ENCODE data around the gene PRODH.
"Not testable (repeated sequence)": the region's sequence is repeated elsewhere in the genome, so short reads cannot be mapped to it uniquely, and the experiment has no call there.

PRODH gene

GRCh38 chr22:18968011-18968749, 32.1 kb upstream of the PRODH start:
- no peak for DNase-seq

DNA sequence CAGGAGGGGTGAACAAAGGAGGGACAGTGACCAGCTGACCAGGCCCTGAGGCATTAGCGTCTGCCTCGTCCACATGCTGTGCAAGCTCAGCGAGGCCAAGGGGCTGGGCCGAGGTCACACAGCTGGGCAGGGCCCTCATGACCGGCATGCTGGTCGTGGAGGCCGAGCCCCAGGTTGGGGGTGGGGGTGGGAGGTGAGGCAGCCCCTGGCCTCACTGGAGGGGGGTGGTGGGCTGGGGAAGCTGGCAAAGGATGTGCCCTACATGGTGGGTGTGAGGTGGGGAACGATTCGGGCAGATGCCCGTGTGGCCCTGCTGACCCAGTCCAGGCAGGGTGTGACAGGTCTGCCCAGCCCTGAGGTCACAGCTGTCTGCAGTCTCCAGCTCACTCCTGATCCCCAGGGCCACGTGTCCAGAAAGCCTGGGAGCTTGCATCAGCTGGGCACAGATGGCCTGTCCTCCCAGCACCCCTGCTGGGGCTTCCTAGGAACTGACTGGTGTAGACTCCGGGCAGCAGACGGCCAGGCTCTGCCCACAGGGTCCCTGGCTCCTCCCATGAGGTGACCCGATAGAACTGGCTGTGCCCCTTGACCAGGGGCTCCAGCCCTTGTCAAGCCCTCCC, 31.4 kb upstream of the PRODH start:
- not testable (repeated sequence) for DNase-seq

DNA sequence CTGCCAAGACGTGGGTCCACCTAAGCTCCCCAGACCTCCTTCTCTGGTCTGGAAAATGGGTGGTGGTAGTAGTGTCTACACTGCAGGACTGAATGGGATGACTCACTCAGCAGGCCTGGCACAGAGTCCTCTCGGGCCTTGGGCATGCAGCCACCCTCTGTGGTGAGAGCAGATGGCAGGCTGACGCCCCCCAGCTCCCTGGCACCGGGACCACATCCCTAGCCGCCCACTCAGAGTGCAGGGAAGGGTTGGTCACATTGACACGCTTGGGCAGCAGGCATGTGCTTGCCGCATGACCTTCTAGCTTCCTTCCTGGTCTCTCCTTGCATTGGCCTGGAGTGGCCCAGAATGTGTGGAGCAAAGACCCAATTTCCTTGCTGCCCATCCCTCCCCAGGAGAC, 30.7 kb upstream of the PRODH start:
- no peak for DNase-seq

DNA sequence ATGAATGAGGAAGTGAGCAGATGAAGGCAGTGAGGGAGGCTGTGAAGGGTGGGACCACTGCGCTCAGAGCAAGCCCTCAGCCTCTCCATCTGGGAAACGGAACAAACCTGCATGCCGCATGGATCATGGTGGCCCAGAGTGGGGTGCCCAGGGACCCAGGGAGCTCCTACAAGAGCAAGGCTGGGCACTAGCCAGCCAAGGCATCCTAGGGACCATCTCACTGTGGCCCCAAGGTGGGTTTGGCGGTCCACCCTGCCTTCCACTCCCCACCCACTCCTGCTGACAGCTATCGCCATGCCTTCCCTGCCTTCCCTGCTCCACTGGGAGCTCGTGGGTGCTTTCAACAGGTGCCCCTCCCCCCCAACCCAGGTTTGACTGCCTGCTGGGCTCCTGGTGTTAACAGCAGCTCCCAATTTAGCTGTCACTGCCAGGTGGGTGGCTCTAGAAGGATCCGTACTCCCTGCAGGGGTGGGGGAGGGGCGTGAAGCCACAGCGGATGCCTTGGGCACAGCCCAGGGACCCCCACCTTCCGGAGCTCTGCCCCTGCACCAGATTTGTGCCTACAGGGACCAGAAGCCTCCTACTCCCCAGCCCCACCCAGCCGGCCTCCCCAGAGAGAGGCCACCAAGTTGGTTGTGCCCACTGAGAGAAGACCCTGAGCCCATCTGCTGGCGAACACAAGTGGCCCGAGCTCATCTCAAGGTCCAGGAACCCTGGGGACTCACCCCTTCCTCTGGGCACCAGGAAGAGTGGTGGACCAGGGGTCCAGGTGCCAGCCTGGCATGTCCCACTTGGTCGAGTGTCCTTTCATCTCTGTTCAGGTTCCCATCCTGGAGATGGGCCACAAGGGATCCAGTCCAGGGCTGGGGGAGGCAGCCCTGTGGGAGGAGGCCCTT, 29.7 kb upstream of the PRODH start:
- no peak for DNase-seq

DNA sequence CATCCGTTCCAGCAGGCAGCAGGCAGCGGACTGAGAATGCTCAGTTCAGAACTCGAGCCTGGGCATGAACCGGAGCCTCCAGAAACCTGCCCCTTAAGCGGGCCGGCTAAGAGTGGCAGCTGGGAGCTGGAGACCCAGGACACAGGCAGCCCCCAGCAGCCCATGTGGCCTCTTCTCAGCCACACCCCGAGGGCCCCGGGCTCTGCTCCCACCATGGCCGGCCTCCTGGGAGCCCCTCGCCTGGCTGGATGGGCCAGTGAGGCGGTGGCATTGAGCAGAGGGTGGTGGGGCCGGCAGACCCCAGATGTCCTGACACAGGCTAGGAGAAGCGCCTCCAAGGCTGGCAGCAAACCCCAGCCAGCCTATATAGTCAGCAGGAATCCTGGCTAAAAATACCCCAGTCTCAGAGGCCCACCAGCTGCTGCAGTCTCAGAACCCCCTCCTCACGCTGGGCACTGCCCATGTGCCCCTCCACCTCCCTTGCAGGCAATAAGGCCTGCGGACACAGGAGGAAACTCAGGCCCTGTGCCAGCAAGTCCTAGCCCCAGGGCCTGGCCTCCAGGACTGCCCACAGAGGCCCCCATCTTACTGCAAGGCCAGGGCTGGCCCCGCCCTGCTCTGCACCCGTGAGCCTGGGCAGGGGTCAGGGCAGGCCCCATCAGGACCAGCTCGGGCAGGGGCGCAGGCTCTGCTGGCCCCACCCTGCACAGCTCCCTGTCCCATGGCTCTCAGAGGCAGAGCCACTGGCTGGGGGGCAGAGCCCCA, 28.6 kb upstream of the PRODH start:
- DNase-seq: not testable (repeated sequence)

- not testable (repeated sequence) for DNase-seq
Measured at GRCh38 chr22:18964051-18964450, 28.0 kb upstream of the PRODH start.

DNA sequence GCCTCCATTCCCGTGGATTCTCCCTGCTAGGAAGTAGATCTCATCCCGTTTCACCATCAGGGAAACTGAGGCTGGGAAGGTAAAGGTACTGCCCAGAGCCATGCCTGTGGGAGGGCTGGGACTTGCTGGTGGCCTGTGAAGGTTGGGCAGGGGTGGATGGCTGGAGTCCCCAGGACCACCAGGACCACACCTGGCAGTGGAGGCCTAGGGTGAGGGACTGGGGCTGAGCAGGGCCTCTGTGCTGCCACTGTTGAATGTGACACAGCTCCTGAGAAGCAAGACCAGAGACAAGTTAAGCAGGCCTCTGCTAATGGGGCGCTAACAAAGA, 26.2 kb upstream of the PRODH start:
- no peak for DNase-seq

GRCh38 chr22:18961632-18962307, 25.7 kb upstream of the PRODH start:
- not testable (repeated sequence) for DNase-seq

DNA sequence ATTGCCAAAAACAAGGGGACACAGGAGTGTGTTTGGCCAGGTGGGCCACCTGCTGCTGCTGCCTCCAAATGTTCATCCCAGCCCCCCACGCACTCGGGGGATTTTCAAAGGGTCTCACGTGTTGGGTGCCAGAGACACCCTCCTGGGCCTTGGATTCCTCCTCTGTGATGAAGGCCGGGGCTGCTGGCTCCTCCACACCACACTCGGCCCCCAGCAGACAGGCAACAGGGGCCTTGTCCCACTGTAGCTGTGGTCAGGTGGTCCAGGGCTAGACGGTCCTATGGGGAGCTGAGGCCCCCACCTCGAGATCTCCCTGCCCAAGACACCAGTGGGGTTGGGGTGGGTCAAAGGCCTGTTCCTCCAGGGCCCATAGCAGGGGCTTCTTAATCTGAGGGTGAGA, 25.1 kb upstream of the PRODH start:
- not testable (repeated sequence) for DNase-seq

GRCh38 chr22:18960166-18960820, 24.2 kb upstream of the PRODH start:
- not testable (repeated sequence) for DNase-seq

DNA sequence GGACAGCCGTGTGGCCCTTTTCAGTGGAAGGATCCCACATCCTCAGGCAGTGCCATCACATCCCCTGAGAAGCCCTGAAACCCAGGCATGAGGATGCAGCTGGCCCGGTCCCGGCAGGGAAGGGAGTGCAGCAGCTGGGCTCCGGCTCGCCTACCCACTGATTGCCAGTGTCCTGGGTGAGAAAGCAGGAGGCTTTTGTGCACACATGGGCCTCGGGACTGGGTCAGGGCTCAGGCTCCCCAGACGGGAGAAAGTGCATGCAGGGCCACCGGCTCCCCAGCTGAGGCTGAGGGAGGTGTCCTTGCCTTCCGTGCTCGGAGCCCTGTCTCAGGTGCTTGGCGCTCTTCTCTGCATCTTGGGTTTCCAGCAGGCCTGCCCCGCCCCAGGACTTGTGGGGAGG, 23.6 kb upstream of the PRODH start:
- DNase-seq: not testable (repeated sequence)

DNA sequence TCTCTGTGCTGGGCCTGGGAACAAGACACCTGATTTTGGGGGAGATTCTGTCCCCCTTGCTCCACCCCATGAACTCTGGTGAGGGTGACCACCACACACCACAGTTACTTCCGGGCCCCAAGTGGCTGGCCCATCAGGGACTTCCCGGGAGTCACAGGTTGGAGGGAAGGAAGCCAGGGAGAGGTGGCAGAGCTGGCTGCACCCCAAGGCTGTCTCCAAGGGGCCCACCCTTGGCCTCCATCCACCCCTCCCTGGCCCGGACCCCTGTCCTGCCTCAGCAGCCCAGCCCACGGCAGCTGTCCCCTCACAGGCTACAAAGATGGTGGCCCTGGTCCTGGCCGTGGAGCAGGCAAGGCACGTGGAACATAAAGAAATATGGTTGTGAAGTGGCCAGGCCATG, 23.2 kb upstream of the PRODH start:
- DNase-seq: not testable (repeated sequence)

DNA sequence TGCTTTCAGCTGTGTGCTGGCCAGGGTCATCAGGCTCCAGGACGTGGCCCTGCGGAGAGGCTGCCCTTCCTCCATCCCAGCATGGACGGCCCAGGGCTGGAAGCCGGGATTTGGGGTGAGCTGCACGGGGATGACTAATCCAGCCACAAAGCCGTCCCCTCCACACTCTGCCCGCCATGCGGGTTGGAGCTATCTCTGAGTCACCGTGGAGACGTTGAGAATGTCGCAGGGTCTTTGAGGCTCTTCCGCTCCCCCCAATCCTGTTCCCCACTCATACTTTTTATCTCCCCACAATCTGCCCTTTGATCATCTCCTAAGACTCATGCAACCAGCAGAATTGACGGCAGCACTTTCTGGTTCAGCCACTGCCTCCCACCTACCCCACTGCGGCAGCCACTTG, 22.6 kb upstream of the PRODH start:
- DNase-seq: not testable (repeated sequence)

DNA sequence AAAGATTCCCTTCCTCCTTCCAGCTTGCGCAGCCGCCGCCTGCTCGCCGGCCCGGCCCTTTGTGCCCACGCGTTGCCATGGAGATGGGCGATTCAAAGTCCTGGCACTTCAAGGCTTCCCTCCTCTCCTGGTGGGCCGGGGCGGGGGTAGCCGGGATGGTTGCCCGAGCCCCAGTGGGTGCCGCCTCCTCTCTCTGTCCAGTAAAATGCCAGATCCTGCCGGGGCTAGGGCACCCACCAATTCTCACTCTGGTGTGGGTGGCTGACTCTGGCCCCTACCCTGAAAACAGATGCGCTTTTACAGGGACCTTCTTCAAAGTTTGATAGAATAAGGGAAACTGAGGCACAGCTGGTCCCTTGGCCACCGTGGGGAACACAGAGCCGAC, 22.2 kb upstream of the PRODH start:
- not testable (repeated sequence) for DNase-seq

GRCh38 chr22:18957621-18958320, 21.7 kb upstream of the PRODH start:
- not testable (repeated sequence) for DNase-seq

DNA sequence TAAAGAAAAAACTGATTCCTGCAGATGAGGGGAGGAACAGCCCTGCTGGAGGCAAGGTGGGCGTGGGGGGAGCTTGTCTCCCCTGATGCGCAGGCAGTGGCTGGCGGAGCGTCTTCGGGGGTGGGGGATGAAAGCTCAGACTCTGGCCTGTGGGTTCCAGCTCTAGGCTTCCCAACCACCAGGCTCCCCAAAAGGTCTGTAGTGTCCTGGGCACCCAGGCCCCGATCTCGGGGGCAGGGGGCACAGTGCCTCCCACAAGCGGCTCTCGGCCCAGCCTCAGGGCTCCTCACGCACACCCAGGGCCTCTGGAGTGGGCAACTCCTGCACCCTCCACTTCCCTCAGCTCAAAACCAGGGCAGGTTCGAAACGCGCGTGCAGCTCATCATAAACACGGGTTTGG, 20.9 kb upstream of the PRODH start:
- DNase-seq: not testable (repeated sequence)

GRCh38 chr22:18956121-18956895, 20.2 kb upstream of the PRODH start:
- DNase-seq: not testable (repeated sequence)

DNA sequence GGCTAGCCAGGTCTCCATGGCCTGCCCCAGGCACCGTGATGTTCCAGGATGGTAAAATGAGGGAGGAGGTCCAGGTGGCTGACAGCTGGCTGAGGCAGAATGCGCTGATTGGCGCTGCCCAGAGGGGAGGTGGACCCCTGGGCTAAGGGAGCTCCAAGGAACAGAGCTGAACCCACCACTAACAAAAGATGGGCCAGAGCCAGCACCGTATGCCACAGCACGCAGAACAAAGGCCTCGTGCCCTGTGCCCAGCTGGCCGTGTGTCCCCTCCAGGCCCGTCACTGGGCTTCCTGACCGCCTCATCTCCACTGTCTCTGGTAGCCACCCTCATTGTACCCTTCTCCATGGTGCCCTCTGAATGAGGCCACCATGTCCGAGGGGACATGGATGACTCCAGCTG, 19.6 kb upstream of the PRODH start:
- DNase-seq: no peak

GRCh38 chr22:18954990-18955571, 19.0 kb upstream of the PRODH start:
- DNase-seq: no peak
